Posterior cingulate gyrus (tissue), 11 donors: ENCODE measurements around the gene OR4D9.
"Not testable (repeated sequence)": the region's sequence is repeated elsewhere in the genome, so short reads cannot be mapped to it uniquely, and the experiment has no call there.

Experiments
- DNase-seq, 10 donors: peaks; one replicate each; pipeline versions ENCODE4 v3.0.0 to v3.0.0-alpha.2; 2020 to 2021; ENCODE audit warnings: mixed read lengths in 3 of 10
- intact Hi-C: fragments of 100-400 bp; cut with DNase I; formaldehyde crosslinking; loops from one replicate; pipeline ENCODE4 v1.15.1; 2023

Gene OR4D9

DNA sequence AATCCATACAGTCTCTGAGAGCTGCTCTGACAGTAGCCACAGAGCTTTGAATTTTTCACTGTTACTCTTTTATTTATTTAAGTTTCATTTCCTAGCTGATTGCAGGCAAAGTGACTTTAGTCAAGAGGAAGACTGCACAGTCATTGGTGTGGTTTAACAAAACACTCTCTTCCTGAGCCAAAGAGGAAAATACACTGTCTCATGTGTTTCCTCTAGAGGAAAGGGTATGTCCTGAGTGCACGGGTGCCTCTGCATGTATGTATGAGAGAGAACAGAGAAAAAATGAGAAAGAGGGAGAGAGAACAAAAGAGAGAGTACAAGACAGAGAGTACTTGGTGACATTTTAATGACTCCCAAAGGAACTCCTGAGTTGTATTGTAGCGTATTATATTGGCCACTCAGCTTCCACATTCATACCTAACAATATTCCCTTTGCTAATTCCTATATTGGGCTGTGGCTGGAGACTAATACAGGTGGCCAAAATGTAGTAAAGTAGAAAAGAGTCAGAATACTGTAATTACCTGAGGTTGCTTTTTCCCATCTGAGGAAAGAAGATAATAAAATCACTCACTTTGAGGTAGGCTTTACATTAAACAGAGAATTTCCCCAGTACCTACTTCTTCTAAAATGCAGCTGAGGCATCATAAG lies at the start of gene OR4D9:
Gene OR4D9, plus strand, starts transcription at position 599 of the 649 bp plus-strand sequence. CDS start 3,374 bp downstream, outside the sequence.
- no peak for DNase-seq
- intact Hi-C loops, result no loop called here

DNA sequence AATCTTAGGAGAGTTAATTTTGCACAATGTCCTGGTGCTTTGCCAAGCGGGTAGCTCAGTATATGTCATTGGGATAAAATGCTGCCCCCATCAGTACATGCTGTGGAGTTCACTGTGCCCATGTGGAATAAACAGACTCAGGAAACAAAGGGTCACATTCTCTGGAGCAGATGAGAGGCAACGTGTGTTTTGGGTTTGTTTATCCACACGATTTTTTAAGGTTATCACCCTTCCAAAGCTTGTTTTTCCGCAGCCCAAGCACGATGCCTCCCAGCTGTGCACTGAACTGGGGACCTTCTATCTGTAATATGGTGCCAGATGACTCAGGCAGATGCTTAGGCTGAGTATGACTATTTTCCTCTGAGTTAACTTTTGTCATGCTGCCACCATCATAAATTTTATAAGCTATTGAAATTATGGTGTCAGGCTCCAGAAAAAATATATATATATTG lies 48.1 kb upstream of the OR4D9 start:
- intact Hi-C loops, result no loop called here
- no peak for DNase-seq

DNA sequence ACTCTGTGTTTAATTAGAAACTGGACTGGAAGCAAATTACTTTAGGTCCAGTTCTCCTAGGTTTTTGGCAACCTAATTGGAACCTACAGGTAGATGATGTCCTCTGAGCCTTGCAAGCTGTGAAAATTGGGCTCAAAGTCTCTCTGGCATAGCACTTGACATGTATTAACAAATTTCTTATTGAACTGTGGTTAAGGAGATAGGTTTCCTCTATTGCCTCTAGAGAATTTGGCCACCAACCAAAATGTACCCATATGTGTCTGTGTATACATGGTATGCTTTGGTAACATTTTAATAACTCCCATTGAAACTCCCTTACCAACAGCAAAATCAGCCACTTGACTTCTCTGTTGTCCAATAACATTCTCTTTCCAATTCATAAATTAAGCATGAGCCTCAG lies 38.3 kb upstream of the OR4D9 start, which contains the start of gene OR4D10:
Gene OR4D10, plus strand, starts transcription at position 301 of the 400 bp plus-strand sequence. CDS start 4,115 bp downstream, outside the sequence.
- no peak for DNase-seq
- intact Hi-C loops, result no loop called here

DNA sequence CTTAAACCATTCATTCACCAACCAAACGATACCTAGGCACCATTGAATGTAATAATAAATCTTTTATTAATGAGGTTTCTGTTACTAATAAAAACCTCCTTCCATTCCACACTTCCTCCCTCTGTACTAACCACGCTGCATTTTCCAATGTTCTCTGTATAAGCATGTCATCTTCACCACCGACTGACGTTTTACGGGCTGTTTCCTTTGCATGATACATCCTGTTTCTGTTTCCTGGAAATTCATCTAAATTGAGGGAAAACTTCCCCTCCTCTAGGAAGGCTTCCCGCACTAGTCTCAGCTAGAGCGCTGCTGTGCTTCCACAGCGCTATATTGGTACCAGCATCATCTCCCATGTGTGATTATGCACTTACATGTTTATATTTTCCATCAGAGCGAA lies 36.2 kb upstream of the OR4D9 start:
- DNase-seq, result no peak
- intact Hi-C loops, result no loop called here

DNA sequence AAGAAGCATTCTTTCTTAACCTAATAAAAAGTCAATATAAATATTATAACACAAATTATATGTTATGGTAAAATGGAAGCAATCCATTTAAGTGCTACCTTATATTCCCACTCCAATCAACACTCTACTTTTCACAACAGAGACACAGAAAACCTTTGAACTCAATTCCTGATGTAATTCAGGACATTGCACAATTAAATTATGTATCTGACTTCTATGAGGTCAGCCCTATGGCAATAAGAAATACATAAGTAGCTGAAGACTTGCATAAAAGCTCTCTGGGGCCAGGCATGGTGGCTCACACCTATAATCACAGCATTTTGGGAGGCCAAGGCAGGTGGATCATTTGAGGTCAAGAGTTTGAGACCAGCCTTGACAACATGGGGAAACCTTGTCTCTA lies 31.4 kb upstream of the OR4D9 start:
- no peak for DNase-seq
- intact Hi-C loops, result no loop called here

DNA sequence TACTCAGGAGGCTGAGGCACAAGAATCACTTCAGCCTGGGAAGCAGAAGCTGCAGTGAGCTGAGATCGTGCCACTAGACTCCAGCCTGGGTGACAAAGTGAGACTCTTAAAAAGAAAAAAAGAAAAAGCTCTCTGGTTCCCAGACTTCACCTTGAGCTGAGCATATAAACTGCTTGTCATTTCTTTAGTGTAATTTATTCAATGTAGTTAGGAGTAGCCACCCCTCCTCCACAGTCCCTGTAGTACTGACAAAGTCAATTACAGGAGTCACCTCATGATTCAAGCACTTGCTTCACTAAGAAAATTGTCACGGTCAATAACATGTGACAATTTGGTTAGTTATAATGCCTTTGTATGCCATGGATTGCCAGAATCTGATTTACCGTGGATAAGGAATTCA lies 31.0 kb upstream of the OR4D9 start:
- DNase-seq, result no peak
- intact Hi-C loops, result no loop called here

DNA sequence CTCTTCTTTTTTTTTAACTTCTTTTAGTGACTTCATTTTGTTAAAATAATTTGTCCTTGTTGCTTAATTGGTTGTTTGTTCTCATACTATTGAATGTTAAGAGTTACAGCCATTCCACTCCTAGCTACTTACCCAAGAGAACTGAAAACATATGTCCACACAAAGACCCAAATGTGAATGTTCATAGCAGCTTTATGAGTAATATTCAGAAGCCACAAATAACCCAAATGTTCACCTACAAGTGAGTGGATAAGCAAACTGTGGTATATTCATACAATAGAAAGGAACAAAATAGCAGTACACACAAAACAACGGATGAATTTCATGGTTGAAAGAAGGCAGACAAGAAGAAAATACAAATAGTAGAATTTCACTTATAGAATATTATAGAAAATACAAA lies 9.4 kb upstream of the OR4D9 start:
- intact Hi-C loops, result no loop called here

DNA sequence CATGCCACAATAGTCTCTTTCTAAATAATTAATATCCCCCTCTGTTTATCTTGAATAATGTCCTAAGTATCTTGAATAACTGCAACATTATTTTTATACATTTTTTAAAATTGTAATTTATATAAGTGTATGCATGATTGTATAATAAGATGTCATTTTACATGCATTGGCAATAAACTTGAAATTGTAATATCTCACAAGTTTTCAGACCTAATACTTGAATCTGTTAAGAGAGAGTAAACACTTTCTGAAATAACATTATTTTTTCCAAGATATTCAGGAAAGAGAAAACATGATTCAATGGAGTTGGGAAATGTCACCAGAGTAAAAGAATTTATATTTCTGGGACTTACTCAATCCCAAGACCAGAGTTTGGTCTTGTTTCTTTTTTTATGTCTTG lies 8.1 kb upstream of the OR4D9 start, which contains the start of gene OR4D11:
Gene OR4D11, plus strand, starts transcription at position 301 of the 400 bp plus-strand sequence. Its CDS starts 0 bp downstream, at position 301.
- DNase-seq, result no peak
- intact Hi-C loops, result no loop called here

More for the DNA sequence above, 9.4 kb upstream of the OR4D9 start:
- DNase-seq, result no peak

- DNase-seq, result no peak
- intact Hi-C loops, result no loop called here
Measured at GRCh38 chr11:59511675-59512074, 336 bp downstream of the OR4D9 start.

DNA sequence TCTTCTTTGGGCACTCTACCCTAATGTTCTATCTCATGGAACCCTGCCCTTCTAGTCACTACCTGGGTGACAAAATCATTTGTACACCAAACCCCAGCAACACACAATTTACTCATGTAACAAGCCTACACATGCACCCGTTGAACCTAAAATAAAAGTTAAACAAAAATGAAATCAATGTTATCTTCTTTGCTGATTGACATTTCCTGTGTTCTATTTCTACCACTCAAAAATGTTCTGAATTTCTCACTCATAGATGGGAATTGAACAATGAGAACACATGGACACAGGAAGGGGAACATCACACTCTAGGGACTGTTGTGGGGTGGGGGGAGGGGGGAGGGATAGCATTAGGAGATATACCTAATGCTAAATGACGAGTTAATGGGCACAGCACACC lies 8.8 kb downstream of the OR4D9 start:
- DNase-seq, intact Hi-C loops: not testable (repeated sequence)

GRCh38 chr11:59520741-59521140 lies 9.4 kb downstream of the OR4D9 start:
- no peak for DNase-seq
- intact Hi-C loops, result no loop called here

DNA sequence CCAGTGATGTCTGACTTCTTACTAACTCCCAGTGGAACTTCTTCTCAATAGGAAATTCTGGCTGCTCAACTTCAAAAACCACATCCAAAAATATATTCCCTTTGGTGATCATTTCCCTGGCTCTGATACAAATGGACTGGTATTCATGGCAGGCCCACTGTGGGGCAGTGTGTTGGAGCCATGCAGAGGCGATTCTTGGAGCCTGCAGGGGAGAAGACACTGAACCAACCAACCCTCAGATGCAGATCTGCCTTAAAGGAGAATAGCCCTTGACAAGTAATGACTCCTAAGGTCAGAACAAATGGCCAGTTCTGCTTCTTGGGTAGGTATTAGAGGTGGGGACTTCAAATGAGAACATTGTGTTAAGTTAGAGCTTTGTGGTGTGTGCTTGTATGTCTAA lies 12.2 kb downstream of the OR4D9 start:
- no peak for DNase-seq
- intact Hi-C loops, result no loop called here

DNA sequence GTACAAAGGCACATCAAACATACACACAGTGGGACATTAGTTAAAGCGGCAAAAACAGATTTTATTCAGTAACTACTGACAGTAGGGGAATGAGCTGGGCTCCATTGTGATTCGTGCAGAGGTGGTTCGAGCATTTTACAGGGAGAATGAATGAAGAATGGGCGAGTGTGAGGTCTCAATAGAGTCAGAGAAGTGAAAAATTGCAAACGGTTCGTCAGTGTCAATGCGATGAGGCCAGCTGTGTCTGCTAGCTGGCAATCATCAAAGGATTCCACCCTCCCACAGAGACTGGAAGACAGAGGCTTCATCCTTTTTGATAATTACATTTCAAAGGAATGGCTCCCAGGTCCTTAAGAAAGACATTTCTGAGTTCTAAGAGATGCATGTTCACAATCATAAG lies 17.4 kb downstream of the OR4D9 start:
- intact Hi-C loops, result no loop called here
- no peak for DNase-seq

DNA sequence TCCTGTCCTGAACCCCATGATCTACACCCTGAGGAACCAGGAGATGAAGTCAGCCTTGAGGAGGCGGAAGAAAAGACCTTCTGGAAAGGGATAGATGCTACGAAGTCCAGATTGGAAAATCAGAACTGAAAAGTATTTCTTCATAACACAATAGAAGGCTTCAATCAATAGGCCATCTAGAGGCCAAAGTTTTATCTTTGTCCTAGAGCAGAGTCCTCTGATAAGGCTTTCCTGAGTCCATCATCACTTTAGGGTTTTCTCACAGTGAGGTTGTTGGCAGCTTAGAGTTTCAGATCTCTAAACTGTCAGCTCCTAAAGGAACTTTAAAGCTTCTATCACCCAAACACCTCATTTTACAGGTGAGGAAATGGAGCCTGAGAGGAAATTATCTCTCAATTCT lies 21.3 kb downstream of the OR4D9 start:
- DNase-seq, result no peak
- intact Hi-C loops, result no loop called here

GRCh38 chr11:59534676-59535075 lies 23.3 kb downstream of the OR4D9 start:
- no peak for DNase-seq
- intact Hi-C loops, result loop anchor here (5.0 kb wide), 1 partner anchor 148 kb away; no protein-coding TSS in a partner anchor

DNA sequence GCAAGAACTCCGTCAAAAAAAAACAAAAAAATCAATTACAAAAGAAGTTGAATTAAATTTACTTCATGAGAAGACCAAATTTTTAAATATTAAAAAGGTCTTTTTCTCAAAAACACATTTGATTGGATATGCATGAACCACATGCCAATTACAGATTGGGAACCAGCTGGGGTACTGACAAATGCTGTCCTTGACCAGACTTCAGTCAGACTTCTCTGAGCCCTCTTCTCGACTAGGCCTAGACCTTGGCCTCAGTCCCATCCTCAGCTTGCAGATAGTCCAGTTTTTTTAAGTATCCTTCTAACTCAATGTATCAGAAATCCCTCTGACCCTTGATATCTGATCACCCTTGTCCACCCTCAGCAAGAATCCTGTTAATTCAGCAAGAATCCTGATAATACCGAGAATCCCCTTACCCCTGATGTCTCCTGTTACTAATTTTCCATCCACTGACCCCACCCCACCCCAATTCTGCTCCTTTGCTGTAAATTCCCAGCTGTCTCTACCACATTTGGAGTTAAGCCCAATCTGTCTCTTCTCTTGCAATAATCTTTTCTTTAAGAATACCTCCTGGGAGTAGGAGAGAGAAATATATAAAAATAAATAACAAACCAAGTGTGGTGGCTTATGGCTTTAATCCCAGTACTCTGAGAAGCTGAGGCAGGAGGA lies 30.9 kb downstream of the OR4D9 start:
- no peak for DNase-seq
- intact Hi-C loops, result no loop called here

DNA sequence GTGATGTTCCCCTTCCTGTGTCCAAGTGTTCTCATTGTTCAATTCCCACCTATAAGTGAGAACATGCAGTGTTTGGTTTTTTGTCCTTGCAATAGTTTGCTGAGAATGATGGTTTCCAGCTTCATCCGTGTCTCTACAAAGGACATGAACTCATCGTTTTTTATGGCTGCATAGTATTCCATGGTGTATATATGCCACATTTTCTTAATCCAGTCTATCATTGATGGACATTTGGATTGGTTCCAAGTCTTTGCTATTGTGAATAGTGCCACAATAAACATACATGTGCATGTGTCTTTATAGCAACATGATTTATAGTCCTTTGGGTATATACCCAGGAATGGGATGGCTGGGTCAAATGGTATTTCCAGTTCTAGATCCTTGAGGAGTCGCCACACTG lies 32.4 kb downstream of the OR4D9 start:
- DNase-seq, intact Hi-C loops: not testable (repeated sequence)

- intact Hi-C loops, result no loop called here
- no peak for DNase-seq
Measured at GRCh38 chr11:59544869-59545178, 33.5 kb downstream of the OR4D9 start.

DNA sequence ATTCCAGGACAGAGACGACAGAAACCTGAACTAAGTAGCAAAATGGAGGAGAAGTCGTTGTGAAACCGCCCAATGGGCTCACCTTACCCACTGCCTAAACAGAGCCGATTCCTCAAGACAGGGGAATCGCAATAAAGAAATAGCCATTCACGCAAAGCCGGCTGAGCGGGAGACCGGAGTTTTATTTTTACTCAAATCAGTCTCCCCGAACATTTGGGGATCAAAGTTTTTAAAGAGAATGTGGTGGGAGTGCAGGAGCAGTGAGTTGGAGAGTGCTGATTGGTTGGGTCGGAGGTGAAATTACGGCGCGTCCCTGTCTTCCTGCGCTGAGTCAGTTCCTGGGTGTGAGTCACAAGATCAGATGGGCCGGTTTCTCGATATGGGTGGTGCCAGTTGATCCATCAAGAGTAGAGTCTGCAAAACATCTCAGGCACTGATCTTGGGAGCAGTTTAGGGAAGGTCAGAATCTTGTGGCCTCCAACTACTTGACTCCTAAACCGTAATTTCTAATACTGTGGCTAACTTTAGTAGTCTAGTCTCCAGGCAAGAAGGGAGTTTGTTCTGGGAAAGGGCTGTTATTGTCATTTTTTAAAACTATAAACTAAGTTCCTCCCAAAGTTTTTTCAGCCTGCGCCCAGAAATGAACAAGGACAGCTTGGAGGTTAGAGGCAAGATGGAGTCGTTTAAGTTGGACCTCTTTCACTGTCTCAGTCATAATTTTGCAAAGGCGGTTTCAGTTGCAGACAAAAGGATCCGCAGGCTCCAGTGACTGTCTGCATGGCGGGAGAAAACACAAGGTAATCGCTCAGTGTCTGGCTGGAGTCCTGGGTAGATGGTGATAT lies 34.1 kb downstream of the OR4D9 start:
- intact Hi-C loops, result no loop called here
- DNase-seq, result no peak

- DNase-seq, intact Hi-C loops: not testable (repeated sequence)
Measured at GRCh38 chr11:59547605-59548308, 36.4 kb downstream of the OR4D9 start.

DNA sequence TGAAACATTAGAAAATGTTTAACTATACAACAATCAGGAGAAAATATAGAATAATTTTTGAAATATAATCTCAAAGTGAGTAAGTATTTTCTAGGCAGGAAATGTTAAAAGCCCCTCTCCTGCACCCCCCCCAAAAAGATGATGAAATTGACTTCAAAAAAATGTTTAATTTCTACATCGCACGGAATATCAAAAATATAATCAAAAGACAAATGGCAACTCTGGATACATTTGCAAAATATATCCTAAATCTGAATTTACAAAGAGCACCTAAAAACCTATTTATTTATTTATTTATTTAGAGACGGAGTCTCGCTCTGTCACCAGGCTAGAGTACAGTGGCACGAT lies 36.9 kb downstream of the OR4D9 start:
- intact Hi-C loops, result no loop called here
- no peak for DNase-seq
